GM18517 (cell line): ENCODE results near the gene PPARA.
"Not testable (repeated sequence)": the region's sequence is repeated elsewhere in the genome, so short reads cannot be mapped to it uniquely, and the experiment has no call there.

ENCODE experiments used
- ATAC-seq: cut with Tn5 transposase; IDR thresholded peaks from one replicate; pipeline ENCODE4 v1.9.1; 2021; ENCODE audit warnings: mild to moderate bottlenecking, moderate library complexity; ENCODE audit not compliant: unreplicated experiment

The PPARA gene

GRCh38 chr22:46125816-46126765, 24.2 kb upstream of the PPARA start:
- ATAC-seq: no peak

GRCh38 chr22:46126853-46127385, 23.4 kb upstream of the PPARA start:
- no peak for ATAC-seq

- no peak for ATAC-seq
These were observed 22.8 kb upstream of the PPARA start for GRCh38 chr22:46127556-46127955.

- no peak for ATAC-seq
These were observed 21.7 kb upstream of the PPARA start for GRCh38 chr22:46128606-46129005.

GRCh38 chr22:46129390-46130041, 20.8 kb upstream of the PPARA start:
- ATAC-seq: no peak

- no peak for ATAC-seq
These were observed 19.2 kb upstream of the PPARA start for GRCh38 chr22:46131151-46131587.

GRCh38 chr22:46132193-46132829, 18.0 kb upstream of the PPARA start:
- not testable (repeated sequence) for ATAC-seq

- ATAC-seq: no peak
These were observed 17.3 kb upstream of the PPARA start for GRCh38 chr22:46132830-46133587.

- no peak for ATAC-seq
These were observed 16.8 kb upstream of the PPARA start for GRCh38 chr22:46133588-46133855.

- ATAC-seq: no peak
These were observed 16.1 kb upstream of the PPARA start for GRCh38 chr22:46134111-46134705.

GRCh38 chr22:46135611-46136485, 14.5 kb upstream of the PPARA start:
- ATAC-seq: no peak

- ATAC-seq: no peak
These were observed 13.7 kb upstream of the PPARA start for GRCh38 chr22:46136486-46137217.

- no peak for ATAC-seq
These were observed 13.0 kb upstream of the PPARA start for GRCh38 chr22:46137218-46137766.

- ATAC-seq: no peak
These were observed 12.1 kb upstream of the PPARA start for GRCh38 chr22:46138058-46138797.

- ATAC-seq: not testable (repeated sequence)
These were observed 10.9 kb upstream of the PPARA start for GRCh38 chr22:46139417-46139816.

- ATAC-seq: no peak
These were observed 10.4 kb upstream of the PPARA start for GRCh38 chr22:46139895-46140350.

GRCh38 chr22:46140989-46141928, 9.1 kb upstream of the PPARA start:
- no peak for ATAC-seq
